NCI-H2171 treated with DMSO at 0.1 percent for 48 hours (cell line): ENCODE measurements around the gene PKHD1.

Source experiments
- DNase-seq: peaks from one replicate; lab custom pipeline; 2025; lab: John Stamatoyannopoulos, UW

PKHD1 gene

DNA sequence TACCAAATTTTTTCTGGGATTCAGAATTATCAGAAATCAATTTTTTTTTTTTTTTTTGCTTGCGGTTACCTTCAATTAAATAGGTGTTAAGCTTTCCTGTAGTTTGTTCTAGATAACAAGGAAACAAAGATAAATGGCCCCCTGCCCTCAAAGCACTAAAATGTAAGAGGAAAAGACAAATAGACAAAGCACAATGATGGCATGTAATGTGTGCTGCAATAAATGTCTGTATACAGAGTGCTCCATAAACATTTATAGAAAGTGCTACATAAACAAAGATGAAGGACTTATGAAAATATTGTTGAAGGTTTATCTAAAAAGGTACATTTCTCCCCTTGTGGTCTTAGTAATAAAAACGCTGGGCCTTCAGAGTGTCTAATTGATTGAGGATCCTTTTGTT, 384.6 kb downstream of the PKHD1 start:
- DNase-seq = no peak

DNA sequence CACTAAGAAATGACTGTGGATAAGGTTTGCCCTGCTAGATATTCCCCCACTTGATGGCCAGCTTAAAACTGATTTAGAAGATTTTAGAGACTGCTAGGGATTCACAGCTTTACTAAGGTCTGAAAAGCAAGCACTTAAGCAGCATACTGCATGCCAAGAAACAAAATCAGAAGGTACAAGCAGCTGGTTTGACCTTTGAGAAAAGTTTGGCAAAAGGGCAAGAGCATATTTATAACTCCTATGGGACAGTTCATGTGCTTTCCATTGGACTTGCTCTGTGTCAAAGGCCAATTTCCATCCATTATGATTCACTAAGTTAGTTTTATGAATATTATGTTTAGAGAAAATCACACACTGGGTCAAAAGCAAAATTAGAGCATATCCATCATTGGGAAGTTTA, 402.8 kb downstream of the PKHD1 start:
- DNase-seq = no peak

DNA sequence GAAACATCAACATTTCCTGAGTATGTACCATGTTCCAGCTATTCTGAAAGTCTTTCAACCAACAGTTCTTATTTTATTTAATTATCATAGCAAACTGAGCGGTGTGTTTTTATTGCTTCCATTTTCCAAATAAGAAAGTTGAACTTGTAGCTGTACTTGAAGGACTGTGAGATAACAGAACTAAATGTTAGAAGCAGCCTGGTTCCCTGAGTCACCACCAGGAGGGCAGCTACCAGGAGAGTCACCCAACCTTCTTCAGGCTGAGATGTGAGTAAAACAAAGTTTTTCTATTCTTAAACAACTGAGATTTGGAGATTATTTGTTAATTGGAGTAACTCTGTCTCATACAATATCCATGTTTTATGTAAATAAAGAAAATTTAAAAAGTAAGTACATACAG, 403.4 kb downstream of the PKHD1 start:
- no peak for DNase-seq

DNA sequence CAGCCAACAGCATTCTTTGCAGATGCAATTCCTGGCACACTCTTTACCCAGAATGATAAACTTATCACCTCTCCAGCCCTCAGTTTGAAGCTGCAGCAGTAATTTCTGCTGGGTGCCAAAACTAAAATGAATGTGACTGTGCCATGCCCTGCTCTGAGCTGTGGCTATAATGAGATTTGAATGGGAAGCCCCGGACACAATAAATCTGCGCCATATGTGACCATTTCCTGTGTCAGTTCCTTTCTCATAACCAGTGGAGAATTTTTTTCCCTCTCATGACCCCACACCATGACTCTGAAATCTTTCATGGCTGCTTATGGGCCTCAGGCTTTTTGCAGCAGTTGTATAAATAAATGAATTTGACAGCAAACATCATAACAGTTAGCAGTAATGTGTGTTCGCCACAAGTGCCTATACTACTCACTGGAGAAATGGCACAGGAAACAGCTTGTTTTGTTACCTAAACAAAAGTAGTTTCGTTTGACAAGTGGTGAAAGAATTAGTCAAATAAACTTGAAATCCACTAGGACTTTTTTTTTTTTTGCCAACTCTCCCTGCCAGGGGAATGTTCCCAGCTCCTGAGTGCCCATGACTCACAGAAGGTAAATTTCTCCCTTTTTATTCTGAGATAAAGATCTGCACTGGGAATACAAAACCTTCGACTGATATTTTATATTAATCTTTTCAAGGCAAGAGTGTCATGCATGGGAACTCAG, 408.4 kb downstream of the PKHD1 start:
- no peak for DNase-seq

DNA sequence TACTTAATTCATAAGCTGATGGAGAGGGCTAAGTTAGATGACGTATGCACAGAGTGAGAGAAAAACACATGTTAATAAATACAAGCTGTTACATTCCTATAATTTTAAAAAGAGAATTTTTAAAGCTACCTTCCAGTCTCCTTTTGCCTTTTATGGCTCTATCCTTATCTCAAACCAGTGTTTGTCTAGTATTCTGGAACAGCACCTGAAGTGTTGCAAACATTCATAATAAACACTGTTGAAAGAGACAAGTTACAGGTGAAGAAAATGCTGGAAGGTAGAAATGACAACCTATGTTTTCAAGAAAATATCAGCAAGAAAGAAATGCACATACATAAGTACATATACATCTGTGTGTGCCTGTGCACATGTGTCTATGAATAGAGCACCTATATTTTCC, 409.1 kb downstream of the PKHD1 start:
- no peak for DNase-seq

DNA sequence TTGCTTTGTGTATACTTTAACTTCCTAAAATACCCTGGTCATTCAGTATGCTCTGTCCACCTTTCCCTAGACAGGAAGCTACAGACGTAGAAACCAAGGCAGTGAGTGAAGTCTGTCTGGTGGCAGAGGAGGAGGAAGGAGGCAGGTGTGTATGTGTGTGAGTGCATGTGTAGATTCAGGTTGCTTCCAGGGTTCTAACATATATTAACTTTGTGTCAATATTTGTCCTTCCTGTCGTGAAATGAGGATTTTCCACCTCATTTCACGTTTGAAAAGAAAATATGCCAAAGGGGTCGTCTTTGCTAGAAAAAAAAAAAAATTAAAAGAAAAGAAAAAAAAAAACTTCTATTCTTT, 411.5 kb downstream of the PKHD1 start:
- no peak for DNase-seq

DNA sequence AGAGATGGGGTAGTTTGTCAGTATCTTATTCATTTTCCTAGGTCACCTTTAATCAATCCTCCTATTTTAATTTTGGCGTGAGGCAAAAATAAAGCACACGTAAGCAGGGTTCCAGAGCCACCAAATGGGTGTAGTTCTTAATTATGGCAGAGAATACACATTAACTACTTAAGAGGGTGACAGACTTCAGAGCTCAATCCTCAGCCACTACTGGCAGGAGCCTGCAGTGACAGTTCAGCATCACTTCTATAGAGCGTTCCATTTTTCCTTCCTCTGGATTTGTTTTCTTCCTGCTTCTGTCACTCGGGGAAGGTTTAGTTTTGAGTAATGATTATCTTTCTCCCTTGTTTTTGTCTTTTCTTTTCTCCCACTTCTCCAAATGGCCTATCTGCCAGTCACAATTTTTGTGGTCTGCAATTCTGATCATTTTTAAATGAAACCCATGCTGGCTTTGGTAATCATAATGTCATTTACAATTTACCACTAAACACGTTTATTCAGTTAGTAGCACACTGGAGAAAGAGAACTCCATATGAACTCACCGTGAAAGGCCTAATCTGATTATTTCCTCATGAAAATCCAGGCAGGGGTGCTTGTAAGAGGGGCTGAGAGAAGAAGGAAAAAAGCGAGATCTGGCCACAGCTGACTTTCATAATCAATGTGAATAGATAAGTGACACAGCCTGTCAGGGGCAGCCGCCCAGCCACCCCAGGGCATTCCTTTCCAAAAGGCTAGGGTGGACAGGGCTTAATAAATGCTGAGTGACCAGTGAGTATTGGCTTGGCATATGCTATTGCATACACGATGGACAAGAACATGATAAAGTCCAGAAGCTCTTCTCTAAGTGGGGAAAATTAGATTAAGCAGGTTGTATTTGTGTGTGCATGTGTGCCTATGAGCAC, 412.1 kb downstream of the PKHD1 start:
- no peak for DNase-seq

DNA sequence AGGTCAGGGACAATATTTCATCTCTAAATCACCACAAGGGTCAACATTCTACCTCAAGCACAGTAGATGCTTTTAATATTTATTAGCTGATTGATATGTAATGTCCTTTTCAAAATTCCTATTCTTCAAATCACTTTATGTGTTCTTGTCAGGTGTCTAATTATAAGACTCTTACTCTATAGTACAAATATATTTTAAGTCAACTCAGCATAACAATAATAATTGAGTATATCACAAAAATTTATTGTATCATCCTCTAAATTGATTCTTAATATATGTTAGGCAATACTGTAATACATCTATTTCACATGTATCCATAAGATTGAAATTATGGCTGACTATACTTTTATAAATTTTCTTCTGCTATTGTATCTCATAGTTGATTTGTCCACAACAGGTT, 423.9 kb downstream of the PKHD1 start:
- no peak for DNase-seq

DNA sequence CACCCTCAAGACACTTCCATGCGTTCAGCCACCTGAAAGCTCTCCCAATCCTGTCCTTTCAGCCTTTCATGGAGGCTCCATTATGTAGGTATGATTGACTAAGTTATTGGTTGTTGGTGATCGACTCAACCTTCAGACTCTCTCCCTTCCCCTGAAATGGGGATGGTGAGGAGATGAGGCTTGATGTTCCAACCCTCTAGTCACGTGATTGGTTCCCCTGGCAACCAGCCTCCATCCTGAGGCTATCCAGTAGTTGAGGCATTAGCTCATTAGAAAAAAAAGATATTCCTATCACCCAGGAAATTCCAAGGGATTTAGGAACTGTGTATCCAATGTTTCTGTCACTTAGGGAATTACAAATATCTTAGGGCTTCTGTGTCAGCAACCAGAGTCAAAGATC, 426.6 kb downstream of the PKHD1 start:
- no peak for DNase-seq

DNA sequence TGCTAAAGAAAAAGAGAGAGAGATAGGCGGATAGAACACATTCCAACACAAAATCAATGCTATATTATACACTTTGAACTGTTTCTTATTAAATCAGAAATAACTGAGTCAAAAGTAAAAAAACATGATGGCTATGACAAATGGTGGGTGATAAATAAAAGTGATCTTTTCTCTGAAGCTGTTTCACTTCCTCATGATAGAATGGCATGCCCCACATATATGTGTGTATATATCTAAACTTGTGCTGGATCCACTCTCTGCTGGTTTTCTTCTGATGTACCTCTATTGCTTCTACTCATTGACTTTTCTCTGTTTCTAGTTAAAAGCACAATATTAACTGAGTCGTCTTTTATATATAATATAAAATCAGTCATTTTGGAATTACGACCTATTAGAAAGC, 429.9 kb downstream of the PKHD1 start:
- no peak for DNase-seq

DNA sequence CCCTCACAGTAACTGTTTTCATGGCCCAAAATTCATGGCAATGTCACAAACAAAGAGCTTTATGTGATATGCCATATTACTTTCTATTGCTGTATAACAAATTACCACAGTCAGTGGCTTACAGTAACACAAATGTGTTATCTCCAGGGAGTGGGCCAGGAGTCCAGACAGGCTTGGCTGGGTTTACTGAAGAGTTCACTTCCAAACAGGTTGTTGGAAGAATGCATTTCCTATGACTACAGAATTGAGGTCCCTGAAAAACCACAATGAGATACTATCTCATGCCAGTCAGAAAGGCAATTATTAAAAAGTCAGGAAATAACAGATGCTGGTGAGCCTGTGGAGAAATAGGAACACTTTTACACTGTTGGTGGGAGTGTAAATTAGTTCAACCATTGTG, 431.9 kb downstream of the PKHD1 start:
- DNase-seq = no peak

DNA sequence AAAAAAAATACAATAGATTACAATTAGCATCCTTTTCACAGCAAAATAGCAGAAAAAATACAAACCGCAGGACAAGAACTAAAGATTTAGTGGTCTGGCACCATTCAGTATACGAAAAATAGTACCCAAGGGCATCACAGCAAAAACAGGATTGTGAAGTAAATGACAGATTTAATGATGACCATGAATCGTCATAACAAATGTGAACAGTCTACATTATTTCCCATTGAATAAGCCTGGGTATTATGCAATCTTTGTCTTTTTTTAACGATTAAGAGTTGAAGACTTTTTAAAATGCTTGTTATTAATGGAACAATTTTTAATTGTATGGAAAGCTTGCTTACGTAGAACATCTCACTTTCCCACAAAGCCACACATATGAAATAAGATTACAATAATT, 432.8 kb downstream of the PKHD1 start:
- no peak for DNase-seq

DNA sequence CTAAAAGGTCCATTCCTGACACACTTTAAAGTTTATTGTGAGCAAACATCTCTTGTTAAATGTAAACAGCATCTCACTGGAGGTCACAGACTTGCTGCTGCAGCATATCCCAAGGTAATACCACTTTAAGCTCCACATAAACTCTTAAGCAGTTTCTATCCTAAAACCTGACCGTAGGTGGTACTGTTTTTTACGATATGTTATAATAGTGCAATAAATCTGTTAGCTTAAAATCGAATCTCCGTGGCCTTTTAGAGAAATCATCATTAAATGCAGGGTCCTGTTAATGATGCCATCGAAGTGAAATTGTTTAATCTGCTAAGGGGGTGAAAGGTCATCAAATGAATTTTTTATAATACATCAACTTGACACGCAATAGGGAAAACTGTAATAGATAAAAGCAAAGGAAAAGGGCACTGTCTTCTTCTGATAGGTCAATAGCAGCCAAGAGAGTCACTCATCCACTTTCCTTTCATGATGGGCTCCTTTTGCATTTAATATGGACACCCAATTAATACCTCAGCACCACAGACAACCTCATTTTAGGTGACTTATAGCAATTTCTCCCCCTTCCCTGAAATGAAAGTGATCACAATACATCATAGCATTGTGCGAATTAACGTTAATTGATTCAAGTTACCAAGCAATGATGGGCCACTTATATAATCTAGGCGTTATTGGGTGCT, 436.1 kb downstream of the PKHD1 start:
- DNase-seq = no peak

DNA sequence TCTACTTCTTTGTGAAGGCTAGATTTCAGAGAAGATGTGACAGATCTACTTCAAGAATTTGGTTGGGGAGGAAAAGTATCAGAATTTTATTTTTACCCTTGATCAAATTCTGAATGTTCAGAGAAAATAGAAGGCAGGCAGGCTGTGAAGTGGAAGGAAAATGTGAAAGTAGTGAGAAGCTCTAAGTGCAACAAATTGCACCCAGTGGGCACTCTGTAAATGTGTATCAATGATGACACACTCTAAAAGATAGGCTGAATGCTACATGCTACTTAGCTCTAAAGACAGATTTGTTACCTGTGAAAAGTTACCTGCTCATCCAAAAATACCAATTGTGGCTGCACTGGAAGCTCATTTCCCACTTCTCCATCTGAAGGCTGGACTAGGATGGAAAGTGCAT, 438.6 kb downstream of the PKHD1 start:
- DNase-seq = no peak

DNA sequence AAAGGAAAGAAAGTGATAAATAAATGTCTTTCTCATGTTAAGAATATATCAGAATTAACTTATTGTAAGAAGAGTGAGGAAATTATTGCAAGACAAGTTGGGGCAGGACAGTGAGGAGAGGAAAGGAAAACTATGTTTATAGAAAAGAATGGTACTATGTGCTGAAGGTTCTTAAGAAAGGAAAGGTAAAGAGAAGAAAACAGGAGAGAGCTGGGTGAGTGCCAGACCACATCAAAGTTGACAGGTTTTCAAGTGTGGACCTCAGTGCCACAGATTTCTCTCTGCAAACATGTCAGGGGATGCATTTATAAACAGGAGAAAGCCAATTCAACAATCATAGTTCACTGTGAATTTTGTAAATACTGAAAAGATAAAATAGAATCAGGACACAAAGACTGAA, 439.2 kb downstream of the PKHD1 start:
- no peak for DNase-seq

DNA sequence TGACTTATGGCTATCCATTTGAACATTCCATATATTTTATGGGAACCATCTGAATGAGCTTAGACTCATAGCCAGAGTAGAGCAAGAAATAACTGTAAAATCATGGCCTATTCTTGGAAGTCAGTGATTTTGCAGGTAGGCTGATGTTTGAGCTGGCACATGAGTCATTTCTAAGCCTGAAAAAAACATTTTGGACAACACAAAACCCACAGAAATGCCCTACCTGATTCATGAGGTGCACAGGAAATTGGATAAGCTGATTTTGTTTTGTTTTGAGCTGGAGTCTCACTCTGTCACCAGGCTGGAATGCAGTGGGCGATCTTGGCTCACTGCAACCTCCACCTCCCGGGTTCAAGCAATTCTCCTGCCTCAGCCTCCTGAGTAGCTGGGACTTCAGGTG, 443.0 kb downstream of the PKHD1 start:
- no peak for DNase-seq

DNA sequence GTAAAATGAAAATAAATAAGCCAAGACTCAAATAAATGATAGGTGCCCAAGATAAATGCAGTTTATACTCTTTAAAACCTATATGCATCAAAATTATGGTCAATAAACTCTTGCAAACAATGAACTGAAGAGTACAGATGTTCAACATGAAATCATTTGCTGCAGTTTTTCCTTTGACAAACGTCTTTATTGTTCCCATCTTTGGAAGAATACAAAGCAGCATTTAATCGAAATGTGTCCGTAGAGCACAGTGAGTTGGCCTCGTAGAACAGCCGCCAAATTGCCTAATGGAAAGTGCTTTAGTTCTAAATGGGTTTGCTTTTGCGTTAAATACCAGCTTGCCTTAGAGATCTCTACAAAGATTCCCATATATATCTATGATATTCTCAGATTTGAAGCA, 447.4 kb downstream of the PKHD1 start:
- DNase-seq = no peak

DNA sequence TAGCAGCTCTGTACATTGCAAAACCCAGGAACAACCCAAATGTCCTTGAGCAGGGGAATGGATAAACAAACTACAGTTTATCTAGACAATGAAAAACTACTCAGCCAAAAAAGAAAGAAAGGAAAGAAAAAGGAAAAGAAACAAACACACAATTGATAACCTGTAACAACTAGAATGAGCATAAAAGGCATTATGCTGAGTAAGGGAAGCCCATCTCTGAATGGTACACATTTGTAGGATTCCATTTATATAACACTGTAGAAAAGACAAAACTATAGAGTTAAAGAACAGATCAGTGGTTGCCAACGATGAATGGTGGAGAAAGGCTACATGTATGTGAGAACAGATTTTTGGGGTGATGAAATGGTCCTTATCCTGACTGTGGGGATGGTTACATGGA, 454.0 kb downstream of the PKHD1 start:
- DNase-seq = no peak

DNA sequence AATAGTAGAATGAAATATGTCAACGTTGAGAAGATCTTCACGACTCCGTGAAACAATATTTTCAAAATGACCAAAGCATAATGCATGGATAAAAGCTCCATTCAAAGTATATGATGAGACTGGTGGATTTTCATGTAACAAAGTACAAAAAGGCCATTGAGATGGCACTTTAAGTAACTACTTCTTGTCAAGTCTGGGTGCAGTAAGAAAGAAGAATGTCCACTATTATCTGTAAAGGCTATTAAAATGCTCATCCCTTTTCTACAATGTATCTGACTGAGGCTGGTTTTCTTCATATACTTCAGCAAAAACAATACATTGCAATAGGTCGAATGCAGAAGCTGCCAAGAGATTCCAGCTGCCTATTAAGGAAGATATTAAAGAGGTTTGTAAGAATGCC, 457.4 kb downstream of the PKHD1 start:
- no peak for DNase-seq

DNA sequence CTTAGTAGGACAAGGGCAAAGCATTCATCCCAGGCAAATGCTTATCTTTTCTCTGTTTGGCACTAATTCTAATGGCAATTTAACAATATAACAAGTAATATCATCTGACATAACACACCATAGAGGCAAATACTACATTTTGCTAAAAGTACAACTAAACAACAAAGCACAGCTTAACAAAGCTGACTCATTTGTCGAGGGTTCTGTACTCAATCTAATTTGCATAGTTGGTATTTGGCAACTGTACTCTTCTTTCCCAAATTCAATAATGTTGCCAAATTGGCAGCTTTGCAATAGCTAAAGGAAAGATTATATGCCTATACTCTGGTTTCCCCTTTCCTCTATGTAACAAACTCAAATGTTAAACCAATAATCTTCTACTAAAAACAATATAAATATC, 461.0 kb downstream of the PKHD1 start:
- no peak for DNase-seq

DNA sequence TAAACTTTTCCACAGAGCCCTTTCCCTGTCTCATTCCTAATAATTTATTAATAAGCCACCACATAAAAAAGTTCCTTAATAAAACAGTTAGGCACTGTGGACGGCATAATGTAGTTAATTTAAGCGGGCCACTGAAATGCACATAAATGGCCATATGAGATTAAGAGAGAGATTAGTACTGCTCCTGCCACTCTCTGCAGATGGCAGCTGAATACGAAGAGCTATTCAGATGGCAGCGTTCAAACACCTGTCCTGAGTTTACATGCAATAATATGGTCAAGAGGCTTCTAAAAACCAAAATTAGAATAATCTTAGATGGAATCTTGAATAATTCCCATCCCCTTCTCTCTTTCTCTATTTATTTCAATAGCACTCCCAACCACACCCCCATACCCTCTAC, 461.8 kb downstream of the PKHD1 start:
- DNase-seq = no peak

DNA sequence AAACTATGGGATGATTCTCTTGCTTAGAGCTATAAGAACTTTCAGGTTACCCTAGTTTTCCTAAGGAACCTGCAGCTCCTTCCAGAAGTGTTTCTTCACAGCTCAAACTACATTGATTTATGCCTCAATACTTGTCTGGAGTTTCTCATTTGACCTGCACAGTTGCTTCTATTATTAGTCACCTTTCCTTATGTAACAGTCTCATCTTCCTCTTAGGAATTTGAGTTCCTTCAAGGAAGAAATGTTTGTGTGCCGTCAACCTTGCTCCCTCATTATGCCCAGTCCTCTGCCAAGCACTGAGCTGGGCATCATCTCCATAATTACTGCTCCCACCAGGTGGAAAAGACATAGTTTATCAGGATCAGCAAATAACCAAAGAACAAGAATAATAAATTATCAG, 466.4 kb downstream of the PKHD1 start:
- no peak for DNase-seq
